Endodermal cell (in vitro differentiated cells): Measurements from ENCODE around the gene MIER2. TPM values are rescaled to one million over a fixed set of nuclear protein-coding genes. Genes with fewer than 3 reads are reported as not detected.

Source experiments
- DNase-seq: peaks from one replicate; pipeline ENCODE4 v3.0.0-alpha.2; 2017
- H3K27ac ChIP-seq: 2 replicates; pipeline ENCODE4 v1.5.1; 2013; ENCODE audit warnings: mild to moderate bottlenecking, low read depth, low read length, moderate library complexity
- H3K27me3 ChIP-seq: 2 replicates; pipeline ENCODE4 v1.6.1; 2013; ENCODE audit warnings: mild to moderate bottlenecking, low read length, moderate library complexity; ENCODE audit not compliant: insufficient read depth, control insufficient read depth, poor library complexity, severe bottlenecking
- H3K36me3 ChIP-seq: 2 replicates; pipeline ENCODE4 v1.7.0; 2013; ENCODE audit warnings: mild to moderate bottlenecking, low read length, moderate library complexity; ENCODE audit not compliant: control insufficient read depth, insufficient read depth
- H3K4me1 ChIP-seq: one replicate; pipeline ENCODE4 v1.7.0; 2013; ENCODE audit warnings: low read length; ENCODE audit not compliant: control insufficient read depth, insufficient read depth
- H3K4me3 ChIP-seq: 2 replicates; pipeline ENCODE4 v1.5.1; 2013; ENCODE audit warnings: mild to moderate bottlenecking, low read length, moderate library complexity
- H3K9ac ChIP-seq: 2 replicates; pipeline ENCODE4 v1.6.1; 2013; ENCODE audit warnings: mild to moderate bottlenecking, low read length, moderate library complexity; ENCODE audit not compliant: poor library complexity, severe bottlenecking; ENCODE audit errors: extremely low read depth
- H3K9me3 ChIP-seq: 2 replicates; pipeline ENCODE4 v1.6.1; 2013; ENCODE audit warnings: mild to moderate bottlenecking, low read length, moderate library complexity; ENCODE audit not compliant: control insufficient read depth
- H3K27ac Mint-ChIP-seq: 2 replicates; pipeline ENCODE4 v1.8.0; 2020; ENCODE audit warnings: mixed read lengths
- H3K27me3 Mint-ChIP-seq: 2 replicates; pipeline ENCODE4 v1.8.0; 2021; ENCODE audit warnings: mild to moderate bottlenecking, mixed read lengths; ENCODE audit not compliant: insufficient read depth
- H3K36me3 Mint-ChIP-seq: 2 replicates; pipeline ENCODE4 v1.8.0; 2020; ENCODE audit warnings: low read depth, mixed read lengths
- H3K4me1 Mint-ChIP-seq: 2 replicates; pipeline ENCODE4 v1.8.0; 2020; ENCODE audit warnings: mixed read lengths
- H3K4me3 Mint-ChIP-seq: 2 replicates; pipeline ENCODE4 v1.8.0; 2020; ENCODE audit warnings: mild to moderate bottlenecking, moderate library complexity, mixed read lengths
- H3K9me3 Mint-ChIP-seq: 2 replicates; pipeline ENCODE4 v1.8.0; 2020; ENCODE audit warnings: mild to moderate bottlenecking, mixed read lengths
- CTCF ChIP-seq: fragments of 200-600 bp; sonication (generic); conservative IDR thresholded peaks from 2 replicates; pipeline ENCODE4 v1.5.0; 2021; ENCODE audit warnings: antibody characterized with exemption, mild to moderate bottlenecking
- WGBS, 2 experiments: methylation state at CpG; one replicate each; pipeline versions ENCODE4 v1.1.5 to v1.1.7; 2013; ENCODE audit warnings: missing lambda C conversion rate in 2 of 2, mixed read lengths in 1 of 2; ENCODE audit not compliant: insufficient coverage in 1 of 2, insufficient read length in 1 of 2; 5-methylcytosine and 5-hydroxymethylcytosine counted together
- total RNA-seq, 2 donors: library from RNA; stranded (reverse); fragmentation: NEBNext Ultra II Directional in 1 of 2; extraction: Animal tissue kit (Norgen Biotek cat#: 25700) in 1 of 2; gene quantifications; 2 replicates in 1 of 2; 3 replicates in 1 of 2; pipeline ENCODE4 v1.2.1, GENCODE V29; 2021

MIER2 gene
- total RNA-seq, 2 donors from 2014 or later: 50.5 to 51.3 TPM

DNA sequence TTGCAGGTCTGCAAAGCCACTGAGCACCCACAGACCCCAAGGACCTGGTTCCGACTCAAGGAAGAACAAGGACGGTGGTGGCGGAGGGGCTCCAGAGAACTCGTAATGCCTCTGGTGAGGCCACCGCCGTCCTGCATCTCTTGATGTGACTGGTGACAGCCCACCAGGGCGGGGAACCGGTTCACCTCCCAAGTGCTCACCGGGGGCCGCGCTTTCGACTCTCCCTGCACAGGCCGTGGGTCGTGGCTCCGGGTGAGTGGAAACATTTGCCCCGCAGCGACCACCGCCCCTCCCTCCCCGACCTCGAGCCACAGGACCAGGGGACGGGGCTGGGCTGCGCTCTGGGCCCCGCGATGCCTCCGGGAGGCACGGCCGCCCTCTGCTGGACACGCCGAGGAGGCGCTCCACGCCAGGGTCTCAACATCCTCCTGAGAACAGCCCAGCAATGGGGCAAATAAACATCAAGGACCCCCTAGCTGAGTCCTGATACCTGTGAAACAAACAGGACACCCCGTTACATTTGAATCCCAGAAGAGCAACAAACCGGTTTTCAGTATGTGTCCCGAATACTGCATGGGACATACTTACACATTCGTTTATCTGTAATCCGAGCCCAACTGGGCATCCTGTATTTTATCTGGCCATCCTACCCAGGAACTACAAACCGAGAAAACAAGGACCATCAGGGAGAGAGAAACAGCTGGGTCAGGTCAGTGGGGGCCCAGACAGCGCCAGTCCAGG, 49.5 kb downstream of the MIER2 start:
- peaks cover 7% of the 10 kb centered on the region for H3K4me1 ChIP-seq
- H3K4me3 Mint-ChIP-seq: peak overlapping the region; percentile 30
- H3K9ac ChIP-seq: peak overlapping the region; percentile 11
- no peak overlapping the region for H3K27ac Mint-ChIP-seq
- 19 to 22% methylated on average over 32 to 38 of the region's 38 CpGs for WGBS, 2 experiments
- peaks cover 15% of the 10 kb centered on the region for H3K4me1 Mint-ChIP-seq
- peak; percentile 92 for TF ChIP-seq CTCF
- no peak overlapping the region for H3K27ac ChIP-seq
- H3K9me3 Mint-ChIP-seq: no peaks in the 10 kb centered on the region
- peak; percentile 91 for DNase-seq
- no peaks in the 10 kb centered on the region for H3K36me3 Mint-ChIP-seq
- H3K4me3 ChIP-seq: no peak overlapping the region
- peaks cover 9% of the 10 kb centered on the region for H3K27me3 ChIP-seq
- H3K9me3 ChIP-seq: no peaks in the 10 kb centered on the region
- peaks cover 33% of the 10 kb centered on the region for H3K27me3 Mint-ChIP-seq
- no peaks in the 10 kb centered on the region for H3K36me3 ChIP-seq

DNA sequence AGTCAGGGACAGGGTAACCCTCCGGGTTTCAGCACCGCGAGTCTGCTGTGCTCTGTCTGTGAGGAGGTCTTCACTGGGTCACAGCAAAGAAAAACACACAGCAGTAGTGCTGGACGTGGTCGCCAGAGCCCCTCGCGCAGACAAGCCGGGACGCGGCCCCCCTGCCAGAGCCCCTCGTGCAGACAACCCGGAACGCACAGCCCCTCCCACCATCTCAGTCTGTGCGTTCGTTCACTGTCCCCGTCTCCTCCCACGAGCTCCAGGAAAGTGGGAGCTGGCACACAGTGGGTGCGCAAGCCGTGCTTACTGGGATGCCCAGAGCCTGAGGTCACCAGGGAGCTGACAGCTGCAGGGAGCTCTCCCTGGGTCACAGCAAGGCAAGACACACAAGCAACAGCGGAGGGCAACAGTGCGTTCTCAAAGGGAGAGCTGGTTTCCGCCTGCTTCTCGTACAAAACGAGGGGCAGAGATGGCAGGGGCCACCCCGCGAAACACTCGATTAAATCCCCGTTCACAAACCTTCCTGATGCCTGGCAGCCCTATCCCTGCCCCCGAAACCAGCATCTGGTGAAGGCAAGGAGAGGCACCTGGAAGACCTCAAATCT, 50.2 kb downstream of the MIER2 start:
- peaks cover 9% of the 10 kb centered on the region for H3K27me3 ChIP-seq
- H3K27ac ChIP-seq: no peak overlapping the region
- Mint-ChIP-seq H3K9me3 (no peaks in the 10 kb centered on the region), H3K36me3 (no peaks in the 10 kb centered on the region), H3K27ac (no peak overlapping the region), H3K4me3 (peak overlapping the region; percentile 30), H3K27me3 (peaks cover 33% of the 10 kb centered on the region), H3K4me1 (peaks cover 21% of the 10 kb centered on the region)
- H3K4me3 ChIP-seq: no peak overlapping the region
- peaks cover 7% of the 10 kb centered on the region for H3K4me1 ChIP-seq
- 55 to 64% methylated on average over 17 to 29 of the region's 29 CpGs for WGBS, 2 experiments
- peak overlapping the region; percentile 11 for H3K9ac ChIP-seq
- peak; percentile 75 for DNase-seq
- H3K9me3 ChIP-seq: no peaks in the 10 kb centered on the region
- no peaks in the 10 kb centered on the region for H3K36me3 ChIP-seq
- no peak for TF ChIP-seq CTCF

DNA sequence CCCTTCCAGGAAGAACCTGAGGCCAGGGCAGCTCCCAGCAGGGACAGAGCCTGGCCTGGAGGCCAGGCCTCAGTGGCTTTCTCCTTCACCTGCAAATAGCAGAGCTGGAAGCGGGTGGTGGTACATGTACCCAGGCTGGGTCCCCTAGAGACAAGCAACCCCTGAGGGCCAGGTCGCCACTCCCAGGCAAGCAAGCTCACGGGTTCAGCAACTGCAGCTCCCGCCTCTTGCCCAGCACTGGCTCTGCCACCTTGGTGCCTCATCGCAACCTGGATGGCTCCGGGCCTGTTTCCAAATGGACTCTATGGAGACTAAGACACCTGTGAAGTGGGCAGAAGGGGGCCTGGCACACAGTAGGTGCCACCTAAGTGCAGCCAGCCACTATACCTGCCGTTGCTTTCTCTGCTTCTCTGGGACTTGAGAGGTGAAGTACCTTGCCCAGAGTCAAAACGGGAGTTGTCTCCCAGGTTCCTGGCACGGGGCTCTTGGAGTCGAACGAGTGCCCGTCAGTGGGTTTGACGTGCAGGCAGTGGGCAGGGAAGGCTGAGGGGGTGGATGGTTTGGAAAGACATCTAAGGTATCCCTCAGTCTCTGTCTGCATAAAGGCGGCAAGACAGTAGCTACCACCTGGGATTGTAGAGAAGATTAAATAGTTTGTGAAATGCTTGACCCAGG, 51.0 kb downstream of the MIER2 start:
- 92 to 94% methylated on average over 13 to 14 of the region's 14 CpGs for WGBS, 2 experiments

More for the DNA sequence above, 51.0 kb downstream of the MIER2 start:
- TF ChIP-seq CTCF: no peak
- Mint-ChIP-seq H3K27me3 (peaks cover 33% of the 10 kb centered on the region), H3K36me3 (no peaks in the 10 kb centered on the region), H3K27ac (no peak overlapping the region), H3K9me3 (no peaks in the 10 kb centered on the region), H3K4me3 (no peak overlapping the region), H3K4me1 (peaks cover 29% of the 10 kb centered on the region)
- Histone ChIP-seq H3K4me1 (peaks cover 7% of the 10 kb centered on the region), H3K36me3 (no peaks in the 10 kb centered on the region), H3K27me3 (peaks cover 9% of the 10 kb centered on the region), H3K4me3 (no peak overlapping the region), H3K27ac (no peak overlapping the region), H3K9me3 (no peaks in the 10 kb centered on the region), H3K9ac (no peak overlapping the region)
- DNase-seq: peak; percentile 54
